ENCODE results near the gene IRX6.

IRX6 gene

DNA sequence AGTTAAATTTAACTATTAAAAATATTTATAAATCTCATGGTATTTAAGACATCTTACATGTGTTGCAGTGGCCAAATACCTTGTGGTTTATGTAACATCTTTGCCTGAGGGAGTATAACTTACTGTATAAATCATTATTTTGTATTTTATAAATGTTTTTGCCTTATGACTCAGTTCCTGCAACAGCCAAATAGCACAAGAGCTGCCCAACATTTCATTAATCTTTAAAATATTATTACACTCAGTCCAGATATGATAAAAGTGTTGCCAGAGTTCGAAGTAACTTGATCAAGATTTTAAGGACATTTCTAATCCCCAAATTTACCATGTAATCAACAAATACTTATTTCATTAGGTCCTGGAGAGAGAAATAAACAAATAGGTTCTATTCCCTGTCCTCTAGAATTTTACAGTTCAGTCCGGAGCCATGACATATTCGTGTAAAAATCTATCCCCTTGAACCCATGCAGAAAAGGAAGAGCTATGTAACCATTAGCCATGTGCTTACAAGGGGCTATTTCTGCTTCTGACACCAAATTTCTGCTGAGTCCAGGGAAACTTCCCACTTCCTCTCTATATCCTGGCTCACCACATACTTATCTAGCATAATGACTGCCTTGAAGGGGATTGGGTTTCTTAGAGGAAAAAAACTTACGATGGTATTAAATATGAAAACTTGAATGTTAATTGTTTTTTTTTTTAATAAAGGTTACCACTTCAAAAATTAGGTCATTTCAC is 44.0 kb downstream of the IRX6 start:
- DNase-seq, result no peak

DNA sequence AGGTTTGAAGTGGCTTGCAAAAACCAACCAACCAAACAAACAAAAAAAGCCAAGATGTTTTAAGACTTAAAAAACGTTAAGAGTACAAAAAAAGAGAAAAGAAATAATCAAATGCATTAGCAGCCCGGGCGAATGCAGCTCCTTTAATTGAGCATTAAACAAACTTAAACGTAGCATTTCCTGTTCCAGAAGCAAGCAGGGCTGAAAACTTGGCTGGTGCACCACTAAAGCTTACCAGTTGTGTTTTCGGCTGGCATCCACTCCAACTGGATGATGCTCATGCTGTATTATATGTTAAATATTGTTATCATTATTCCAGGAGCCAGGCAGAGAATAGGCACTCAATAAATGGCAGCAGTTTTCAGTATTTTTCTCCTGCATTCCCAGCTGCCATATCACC is 45.1 kb downstream of the IRX6 start:
- no peak for DNase-seq

DNA sequence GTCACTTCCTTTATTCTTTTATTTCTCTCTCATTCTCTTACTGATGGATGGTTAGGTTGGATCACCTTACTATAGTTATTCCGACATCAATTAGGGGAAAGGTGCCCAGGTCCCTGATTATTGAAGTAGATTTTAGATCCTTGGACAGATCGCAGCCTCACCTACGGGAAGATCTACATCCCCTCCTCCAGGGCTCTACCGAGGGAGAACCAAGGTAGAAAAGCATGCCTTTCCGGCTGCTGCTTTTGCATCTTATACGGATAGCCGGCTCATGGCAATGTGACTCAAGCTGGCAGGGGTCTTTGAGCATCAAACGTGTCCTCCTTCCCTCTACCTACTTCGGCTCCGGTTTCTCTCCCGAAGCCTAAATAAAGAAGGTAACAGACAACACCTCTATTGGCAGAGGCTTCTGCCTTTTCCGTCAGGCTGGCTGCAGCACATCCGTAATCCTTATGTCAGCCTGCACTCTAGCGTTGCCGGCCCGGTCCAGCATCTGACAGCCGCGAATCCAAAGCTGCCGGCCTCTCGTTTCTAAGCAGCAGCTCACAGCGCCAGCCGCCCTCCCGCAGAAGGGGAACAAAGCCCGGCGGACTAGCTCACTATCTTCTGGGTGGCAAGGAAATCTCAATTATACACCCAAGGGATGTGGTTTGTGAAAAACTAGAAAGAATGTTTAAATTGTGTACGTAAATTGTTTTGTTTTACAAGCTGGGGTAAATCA is 46.9 kb downstream of the IRX6 start:
- DNase-seq, result no peak

DNA sequence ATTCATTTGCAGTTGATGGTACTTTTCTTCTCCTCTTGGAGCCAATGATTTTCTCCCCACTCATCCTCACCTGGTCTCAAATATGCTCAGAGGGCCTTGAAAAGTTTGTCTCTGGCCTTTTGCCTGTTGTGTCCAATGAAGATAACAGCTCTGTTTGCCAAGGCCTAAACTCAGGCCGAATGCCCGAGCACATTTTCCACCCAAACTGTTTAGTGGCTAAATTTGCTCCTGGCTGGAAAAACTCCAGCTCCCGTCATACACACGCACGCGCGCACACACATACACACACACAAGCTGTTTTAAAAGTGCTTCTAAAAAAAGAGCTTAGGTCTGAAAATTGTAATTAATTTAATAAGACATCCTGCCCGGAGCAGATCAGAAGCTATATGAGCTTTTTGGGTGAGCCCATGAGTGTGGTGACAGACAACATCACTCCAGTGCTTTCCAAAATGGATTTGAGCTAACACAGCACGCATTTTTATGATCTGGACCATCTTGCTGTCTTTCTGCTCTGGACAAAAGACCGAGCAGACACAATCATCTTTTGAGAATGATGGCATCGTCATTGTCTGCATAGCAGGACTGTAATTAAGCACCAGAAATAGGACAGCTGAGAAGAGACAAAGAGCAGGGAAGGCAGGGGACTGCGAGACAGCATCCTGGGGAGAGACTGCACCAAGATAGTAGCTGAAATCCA is 48.9 kb downstream of the IRX6 start:
- no peak for DNase-seq

DNA sequence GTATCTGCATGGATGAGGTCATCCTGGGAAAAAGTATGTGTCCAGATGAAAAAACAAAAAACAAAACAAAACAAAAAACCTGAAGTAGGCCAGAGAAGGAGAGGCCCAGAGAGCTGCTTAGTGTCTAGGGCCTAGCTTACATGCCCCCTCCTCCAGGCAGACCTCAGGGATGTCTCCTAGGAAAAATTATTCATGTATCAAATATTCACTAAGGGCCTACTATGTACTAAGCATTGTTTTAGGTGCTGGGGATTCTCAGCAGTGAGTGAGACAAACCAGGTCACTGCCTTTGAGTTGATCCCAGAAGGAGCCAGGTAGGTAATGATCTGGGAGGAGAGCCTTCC is 49.5 kb downstream of the IRX6 start:
- DNase-seq, result no peak

DNA sequence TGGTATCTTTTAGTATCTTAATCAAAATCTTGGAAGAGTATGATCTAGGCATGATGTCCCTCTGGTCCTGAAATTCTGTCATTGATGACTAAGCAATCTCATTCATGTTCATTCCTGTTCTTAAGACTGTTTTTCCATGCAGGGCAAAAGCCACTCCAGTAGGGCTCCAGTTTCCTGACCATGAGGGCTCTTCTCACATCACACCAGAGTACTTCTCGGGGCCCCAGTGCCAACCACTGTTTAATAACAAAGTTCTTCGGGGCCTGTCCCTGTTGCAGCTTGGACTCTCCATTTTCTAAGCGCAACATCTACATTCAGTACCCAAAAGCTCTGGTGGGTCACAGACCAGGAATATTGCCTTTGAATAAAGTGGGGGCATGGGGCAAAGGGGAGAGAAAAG is 52.0 kb downstream of the IRX6 start:
- DNase-seq, result no peak

DNA sequence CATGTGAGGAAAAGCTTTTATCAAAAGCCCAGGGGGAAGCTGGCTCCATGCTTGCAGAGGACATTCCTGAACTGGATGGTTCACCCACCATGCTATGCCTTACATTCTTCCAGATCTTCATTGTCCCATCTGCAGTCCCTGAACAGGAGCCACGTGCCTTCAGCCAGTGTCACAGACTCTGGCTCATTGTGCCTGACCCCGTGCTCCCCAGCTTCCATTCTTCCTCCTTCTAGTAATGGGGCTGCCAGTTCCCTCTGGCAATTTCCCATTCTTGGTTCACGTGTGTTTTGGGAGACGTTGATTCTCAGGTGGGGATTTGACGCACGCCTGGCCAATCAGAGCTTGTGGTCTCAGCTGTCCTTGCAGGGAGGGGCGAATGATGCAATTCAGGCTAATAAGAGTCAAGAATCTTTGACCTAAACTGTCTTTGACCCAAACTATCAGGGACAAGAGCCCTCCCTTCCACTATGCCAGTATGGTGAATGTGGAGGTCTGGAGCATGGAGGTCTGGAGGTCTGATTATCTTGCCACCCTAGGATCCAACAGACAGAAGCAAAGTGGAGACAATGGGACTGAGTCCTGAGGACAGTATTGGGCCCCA is 52.7 kb downstream of the IRX6 start:
- DNase-seq, result no peak

DNA sequence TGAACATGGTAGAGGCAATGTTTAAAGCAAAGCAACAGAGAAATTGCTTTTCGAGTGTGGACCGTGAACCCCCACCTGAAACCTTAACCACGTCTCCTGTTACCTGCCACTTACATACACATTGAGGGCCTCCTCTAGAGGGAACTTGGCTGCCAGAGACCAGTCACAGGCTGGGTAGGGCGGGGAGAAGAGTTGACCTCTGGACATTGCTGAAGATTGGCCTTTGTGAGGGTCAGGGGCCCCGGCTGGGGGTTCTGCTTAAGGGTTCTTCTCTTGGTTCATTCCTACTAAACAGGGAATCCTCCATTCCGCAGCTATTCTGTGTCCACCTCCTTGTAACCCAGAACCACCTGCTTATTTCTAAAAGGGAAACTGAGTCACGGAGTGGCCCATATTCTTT is 53.8 kb downstream of the IRX6 start:
- DNase-seq, result no peak

DNA sequence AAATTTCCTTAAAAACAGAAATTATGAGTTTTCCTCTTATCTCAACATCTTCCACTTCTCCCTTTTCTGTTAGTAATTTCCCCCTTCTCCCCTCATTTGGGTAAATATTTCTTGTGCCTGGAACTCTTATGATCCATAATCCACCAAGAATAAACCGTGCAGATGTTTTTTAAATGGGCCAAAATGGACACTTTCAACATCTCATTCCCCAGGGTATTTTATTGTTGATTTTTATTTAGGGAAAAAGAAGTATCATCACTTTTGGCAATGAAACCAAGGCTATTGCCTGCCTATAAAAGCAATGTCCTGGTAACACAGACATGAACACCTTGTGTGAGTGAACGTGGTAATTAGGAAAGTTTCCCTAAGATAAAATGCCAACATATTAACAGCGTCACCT is 54.6 kb downstream of the IRX6 start:
- no peak for DNase-seq

DNA sequence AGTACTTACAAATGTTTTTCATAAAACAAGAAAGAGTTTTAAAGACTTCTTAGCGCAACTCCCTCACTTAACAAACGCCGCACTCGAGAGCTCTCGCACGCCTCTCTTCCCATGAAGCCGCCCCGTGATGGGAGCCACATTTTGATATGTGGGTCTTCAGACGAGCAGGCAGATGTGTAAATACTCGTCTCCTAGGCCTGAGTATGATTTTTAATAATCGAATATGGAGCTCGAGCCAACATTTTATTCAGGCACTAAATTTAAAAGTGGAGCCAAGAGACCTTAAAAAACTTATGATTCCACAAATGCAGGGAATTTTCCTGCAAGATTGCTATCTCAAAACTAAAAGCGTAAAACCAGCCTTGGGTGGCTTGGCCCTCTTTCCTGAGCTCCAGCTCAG is 55.4 kb downstream of the IRX6 start:
- DNase-seq, result no peak

DNA sequence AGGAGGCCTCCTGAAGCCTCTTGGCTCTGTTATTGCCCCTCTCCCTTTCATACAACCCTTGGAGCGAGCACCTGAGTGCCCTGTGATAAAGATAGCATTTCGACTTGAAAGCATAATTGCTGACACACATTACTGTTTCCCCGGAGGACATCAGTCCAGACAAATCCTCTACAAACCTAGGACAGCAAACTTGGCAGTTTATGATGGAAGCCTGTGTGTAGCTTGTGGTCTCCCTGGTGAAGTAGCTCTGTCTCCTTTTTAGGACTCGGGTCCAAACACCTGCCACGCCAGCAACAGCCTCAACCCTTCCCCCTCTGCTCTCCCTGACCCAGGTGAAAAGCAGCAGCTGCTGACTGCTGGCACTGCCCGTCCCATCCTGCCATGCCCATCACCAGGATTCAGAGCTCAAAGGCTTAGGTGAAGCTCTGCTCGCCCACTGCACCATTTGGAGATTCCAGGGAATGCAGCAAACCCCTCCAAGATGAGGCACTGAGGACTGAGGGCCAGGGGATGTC is 55.9 kb downstream of the IRX6 start:
- DNase-seq, result no peak
